SK-N-SH treated with all-trans-retinoic acid at 6 μM for 48 hours (cell line): ENCODE data around the gene PTPN6.

Source experiments
- ATAC-seq: fragments of 200-7000 bp; cut with Tn5 transposase; 3 replicates; pipeline ENCODE4 v1.9.1; 2020; ENCODE audit warnings: mild to moderate bottlenecking, moderate library complexity
- ARNTL ChIP-seq: fragments of 450-650 bp; formaldehyde crosslinking; IDR thresholded peaks from 2 replicates; pipeline ENCODE4 v1.5.0; 2020; ENCODE audit warnings: low read depth, mild to moderate bottlenecking, moderate library complexity, borderline replicate concordance
- BACH2 ChIP-seq: fragments of 250-450 bp; sonication (Bioruptor Pico); IDR thresholded peaks from 2 replicates; pipeline ENCODE4 v1.9.0; 2021; ENCODE audit warnings: mild to moderate bottlenecking, borderline replicate concordance
- CSDC2 ChIP-seq: fragments of 250-450 bp; sonication (Bioruptor Pico); IDR thresholded peaks from 2 replicates; pipeline ENCODE4 v1.5.0; 2020; ENCODE audit warnings: mild to moderate bottlenecking, moderate library complexity
- ESRRG ChIP-seq: fragments of 250-450 bp; sonication (Bioruptor Pico); IDR thresholded peaks from 2 replicates; pipeline ENCODE4 v1.6.1; 2021; ENCODE audit warnings: mild to moderate bottlenecking
- GLIS3 ChIP-seq: fragments of 250-450 bp; sonication (Bioruptor Pico); IDR thresholded peaks from 2 replicates; pipeline ENCODE4 v1.5.0; 2020; ENCODE audit warnings: mild to moderate bottlenecking, moderate library complexity
- ISL1 ChIP-seq: fragments of 250-450 bp; sonication (Bioruptor Pico); IDR thresholded peaks from 2 replicates; pipeline ENCODE4 v2.1.2; 2022; ENCODE audit warnings: mild to moderate bottlenecking, moderate library complexity
- OSR1 ChIP-seq: fragments of 250-450 bp; sonication (Bioruptor Pico); IDR thresholded peaks from 2 replicates; pipeline ENCODE4 v1.8.0; 2022; ENCODE audit warnings: moderate library complexity, mild to moderate bottlenecking, inconsistent platforms
- PPARA ChIP-seq: fragments of 250-450 bp; sonication (Bioruptor Pico); IDR thresholded peaks from 2 replicates; pipeline ENCODE4 v1.5.0; 2020; ENCODE audit warnings: mild to moderate bottlenecking, borderline replicate concordance
- RARB ChIP-seq: fragments of 250-450 bp; sonication (Bioruptor Pico); IDR thresholded peaks from 2 replicates; pipeline ENCODE4 v1.8.0; 2021; ENCODE audit warnings: mild to moderate bottlenecking, moderate library complexity
- SNAI2 ChIP-seq: fragments of 250-450 bp; sonication (Bioruptor Pico); IDR thresholded peaks from 2 replicates; pipeline ENCODE4 v1.5.0; 2020; ENCODE audit warnings: mild to moderate bottlenecking, moderate library complexity
- TCF4 ChIP-seq: fragments of 250-450 bp; sonication (Bioruptor Pico); IDR thresholded peaks from 2 replicates; pipeline ENCODE4 v1.8.0; 2021; ENCODE audit warnings: mild to moderate bottlenecking, moderate library complexity, borderline replicate concordance
- TOX ChIP-seq: fragments of 250-450 bp; sonication (Bioruptor Pico); IDR thresholded peaks from 2 replicates; pipeline ENCODE4 v1.8.0; 2021; ENCODE audit warnings: mild to moderate bottlenecking, moderate library complexity, borderline replicate concordance
- ZC3H10 ChIP-seq: fragments of 250-450 bp; sonication (Bioruptor Pico); IDR thresholded peaks from 2 replicates; pipeline ENCODE4 v1.5.1; 2021; ENCODE audit warnings: mild to moderate bottlenecking, moderate library complexity
- ZFP3 ChIP-seq: fragments of 250-450 bp; sonication (Bioruptor Pico); IDR thresholded peaks from 2 replicates; pipeline ENCODE4 v1.5.0; 2020; ENCODE audit warnings: mild to moderate bottlenecking, moderate library complexity
- ZFP30 ChIP-seq: fragments of 450-650 bp; formaldehyde crosslinking; IDR thresholded peaks from 2 replicates; pipeline ENCODE4 v1.5.0; 2022; ENCODE audit warnings: mild to moderate bottlenecking, moderate library complexity
- ZNF565 ChIP-seq: fragments of 450-650 bp; formaldehyde crosslinking; conservative IDR thresholded peaks from 2 replicates; pipeline ENCODE4 v1.5.0; 2020; ENCODE audit warnings: low read depth, mild to moderate bottlenecking, moderate library complexity
- ZNF70 ChIP-seq: fragments of 450-650 bp; formaldehyde crosslinking; IDR thresholded peaks from 2 replicates; pipeline ENCODE4 v1.5.0; 2020; ENCODE audit warnings: mild to moderate bottlenecking, moderate library complexity
- TF ChIP-seq, protein P1 (sequence below): fragments of 250-450 bp; sonication (Bioruptor Pico); IDR thresholded peaks from 2 replicates; pipeline ENCODE4 v1.5.1; 2021; ENCODE audit warnings: mild to moderate bottlenecking, moderate library complexity
- TF ChIP-seq, protein P2 (sequence below): fragments of 250-450 bp; sonication (Bioruptor Pico); IDR thresholded peaks from 2 replicates; pipeline ENCODE4 v1.5.1; 2020; ENCODE audit warnings: low read depth, mild to moderate bottlenecking, moderate library complexity
- TF ChIP-seq, protein P3 (sequence below): fragments of 250-450 bp; sonication (Bioruptor Pico); IDR thresholded peaks from 2 replicates; pipeline ENCODE4 v1.8.0; 2020; ENCODE audit warnings: mild to moderate bottlenecking, moderate library complexity, borderline replicate concordance
- TF ChIP-seq, protein P4 (sequence below): fragments of 250-450 bp; sonication (Bioruptor Pico); IDR thresholded peaks from 2 replicates; pipeline ENCODE4 v1.8.0; 2021; ENCODE audit warnings: low read depth, mild to moderate bottlenecking, moderate library complexity, borderline replicate concordance

The PTPN6 gene

DNA sequence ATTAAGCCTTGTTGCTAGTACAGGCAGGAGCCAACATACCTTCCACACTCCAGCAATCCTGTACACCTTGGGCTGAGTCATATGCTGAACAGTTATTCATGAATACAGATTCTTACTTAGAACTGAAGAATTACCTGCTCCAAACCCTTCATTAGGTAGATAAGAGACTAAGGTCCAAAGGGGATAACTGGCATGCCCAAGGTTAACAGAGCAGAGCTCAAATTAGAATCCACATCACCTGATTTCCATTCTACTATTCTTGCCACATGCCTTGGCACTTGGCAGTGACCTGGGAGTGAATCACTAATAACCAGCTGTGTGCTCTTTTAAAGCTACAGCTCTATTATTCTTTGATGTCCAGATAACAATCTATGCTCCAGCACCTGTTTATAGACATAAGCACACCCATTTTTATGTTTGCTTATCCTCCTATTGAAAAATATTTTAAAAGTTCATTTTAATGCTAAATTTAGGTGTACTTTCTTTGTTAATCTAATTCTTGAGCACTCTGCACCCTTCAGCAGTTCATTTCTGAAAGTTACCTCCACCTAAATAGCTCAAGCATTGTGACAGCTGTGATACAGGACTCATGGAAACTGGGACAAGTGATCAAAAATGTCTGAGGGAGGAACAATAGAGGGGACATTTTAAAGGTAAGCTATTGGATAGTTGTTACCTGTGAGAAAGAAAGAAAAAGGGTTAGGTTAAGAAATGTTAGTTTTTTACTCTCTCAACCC, 47.7 kb downstream of the PTPN6 start:
- no peak for ATAC-seq
- TF ChIP-seq, protein P1, sequence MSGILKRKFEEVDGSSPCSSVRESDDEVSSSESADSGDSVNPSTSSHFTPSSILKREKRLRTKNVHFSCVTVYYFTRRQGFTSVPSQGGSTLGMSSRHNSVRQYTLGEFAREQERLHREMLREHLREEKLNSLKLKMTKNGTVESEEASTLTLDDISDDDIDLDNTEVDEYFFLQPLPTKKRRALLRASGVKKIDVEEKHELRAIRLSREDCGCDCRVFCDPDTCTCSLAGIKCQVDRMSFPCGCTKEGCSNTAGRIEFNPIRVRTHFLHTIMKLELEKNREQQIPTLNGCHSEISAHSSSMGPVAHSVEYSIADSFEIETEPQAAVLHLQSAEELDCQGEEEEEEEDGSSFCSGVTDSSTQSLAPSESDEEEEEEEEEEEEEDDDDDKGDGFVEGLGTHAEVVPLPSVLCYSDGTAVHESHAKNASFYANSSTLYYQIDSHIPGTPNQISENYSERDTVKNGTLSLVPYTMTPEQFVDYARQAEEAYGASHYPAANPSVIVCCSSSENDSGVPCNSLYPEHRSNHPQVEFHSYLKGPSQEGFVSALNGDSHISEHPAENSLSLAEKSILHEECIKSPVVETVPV (CRISPR knock-in tag), result no peak
- TF ChIP-seq ESRRG (CRISPR knock-in tag) (no peak), ISL1 (no peak), ZFP30 (CRISPR knock-in tag) (no peak), ZNF565 (CRISPR knock-in tag) (no peak)
- TF ChIP-seq, protein P2, sequence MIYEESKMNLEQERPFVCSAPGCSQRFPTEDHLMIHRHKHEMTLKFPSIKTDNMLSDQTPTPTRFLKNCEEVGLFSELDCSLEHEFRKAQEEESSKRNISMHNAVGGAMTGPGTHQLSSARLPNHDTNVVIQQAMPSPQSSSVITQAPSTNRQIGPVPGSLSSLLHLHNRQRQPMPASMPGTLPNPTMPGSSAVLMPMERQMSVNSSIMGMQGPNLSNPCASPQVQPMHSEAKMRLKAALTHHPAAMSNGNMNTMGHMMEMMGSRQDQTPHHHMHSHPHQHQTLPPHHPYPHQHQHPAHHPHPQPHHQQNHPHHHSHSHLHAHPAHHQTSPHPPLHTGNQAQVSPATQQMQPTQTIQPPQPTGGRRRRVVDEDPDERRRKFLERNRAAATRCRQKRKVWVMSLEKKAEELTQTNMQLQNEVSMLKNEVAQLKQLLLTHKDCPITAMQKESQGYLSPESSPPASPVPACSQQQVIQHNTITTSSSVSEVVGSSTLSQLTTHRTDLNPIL (CRISPR knock-in tag), result no peak
- TF ChIP-seq, protein P3, sequence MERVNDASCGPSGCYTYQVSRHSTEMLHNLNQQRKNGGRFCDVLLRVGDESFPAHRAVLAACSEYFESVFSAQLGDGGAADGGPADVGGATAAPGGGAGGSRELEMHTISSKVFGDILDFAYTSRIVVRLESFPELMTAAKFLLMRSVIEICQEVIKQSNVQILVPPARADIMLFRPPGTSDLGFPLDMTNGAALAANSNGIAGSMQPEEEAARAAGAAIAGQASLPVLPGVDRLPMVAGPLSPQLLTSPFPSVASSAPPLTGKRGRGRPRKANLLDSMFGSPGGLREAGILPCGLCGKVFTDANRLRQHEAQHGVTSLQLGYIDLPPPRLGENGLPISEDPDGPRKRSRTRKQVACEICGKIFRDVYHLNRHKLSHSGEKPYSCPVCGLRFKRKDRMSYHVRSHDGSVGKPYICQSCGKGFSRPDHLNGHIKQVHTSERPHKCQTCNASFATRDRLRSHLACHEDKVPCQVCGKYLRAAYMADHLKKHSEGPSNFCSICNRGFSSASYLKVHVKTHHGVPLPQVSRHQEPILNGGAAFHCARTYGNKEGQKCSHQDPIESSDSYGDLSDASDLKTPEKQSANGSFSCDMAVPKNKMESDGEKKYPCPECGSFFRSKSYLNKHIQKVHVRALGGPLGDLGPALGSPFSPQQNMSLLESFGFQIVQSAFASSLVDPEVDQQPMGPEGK, result no peak

DNA sequence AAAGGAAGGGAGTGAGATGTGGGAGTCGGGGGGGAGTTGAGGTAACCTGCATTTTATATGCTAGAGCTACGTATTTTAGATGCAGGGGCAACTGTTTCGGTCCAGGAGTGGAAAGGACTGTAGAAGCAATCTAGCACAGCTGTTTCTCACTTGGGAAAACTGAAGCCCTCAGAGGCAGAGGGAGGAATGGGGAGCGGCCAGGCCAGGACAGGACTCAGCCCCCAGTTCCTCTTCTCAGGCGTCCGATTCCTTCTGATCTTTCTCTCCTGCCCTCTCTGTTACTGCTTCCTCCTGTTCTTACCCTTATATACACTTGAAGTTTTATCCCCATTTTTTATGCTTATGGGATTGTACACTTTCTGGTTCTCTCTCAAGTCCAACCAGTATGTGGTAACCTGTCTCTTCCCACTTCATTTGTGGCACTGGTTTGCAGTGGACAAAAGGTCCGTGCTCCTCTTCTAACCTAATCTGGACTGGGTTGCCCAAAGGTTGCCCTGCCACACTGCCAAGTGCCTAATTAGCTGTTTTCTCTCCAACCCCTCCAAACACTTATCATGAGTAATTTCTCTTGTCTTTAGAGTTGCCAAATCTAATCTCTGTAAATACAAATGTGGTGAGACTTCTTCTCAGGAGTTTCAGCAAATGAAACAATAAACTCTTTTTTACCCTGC, 50.9 kb downstream of the PTPN6 start:
- TF ChIP-seq ISL1, result no peak
- no peak for TF ChIP-seq TOX
- TF ChIP-seq ZNF565 (CRISPR knock-in tag), result no peak
- no peak for TF ChIP-seq ZC3H10 (CRISPR knock-in tag)
- TF ChIP-seq OSR1, result no peak
- TF ChIP-seq CSDC2 (CRISPR knock-in tag), result no peak
- no peak for TF ChIP-seq ESRRG (CRISPR knock-in tag)
- no peak for TF ChIP-seq RARB (CRISPR knock-in tag)
- TF ChIP-seq SNAI2 (CRISPR knock-in tag), result no peak
- TF ChIP-seq, protein P4, sequence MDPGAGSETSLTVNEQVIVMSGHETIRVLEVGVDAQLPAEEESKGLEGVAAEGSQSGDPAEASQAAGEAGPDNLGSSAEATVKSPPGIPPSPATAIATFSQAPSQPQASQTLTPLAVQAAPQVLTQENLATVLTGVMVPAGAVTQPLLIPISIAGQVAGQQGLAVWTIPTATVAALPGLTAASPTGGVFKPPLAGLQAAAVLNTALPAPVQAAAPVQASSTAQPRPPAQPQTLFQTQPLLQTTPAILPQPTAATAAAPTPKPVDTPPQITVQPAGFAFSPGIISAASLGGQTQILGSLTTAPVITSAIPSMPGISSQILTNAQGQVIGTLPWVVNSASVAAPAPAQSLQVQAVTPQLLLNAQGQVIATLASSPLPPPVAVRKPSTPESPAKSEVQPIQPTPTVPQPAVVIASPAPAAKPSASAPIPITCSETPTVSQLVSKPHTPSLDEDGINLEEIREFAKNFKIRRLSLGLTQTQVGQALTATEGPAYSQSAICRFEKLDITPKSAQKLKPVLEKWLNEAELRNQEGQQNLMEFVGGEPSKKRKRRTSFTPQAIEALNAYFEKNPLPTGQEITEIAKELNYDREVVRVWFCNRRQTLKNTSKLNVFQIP (CRISPR knock-in tag), result no peak
- TF ChIP-seq ARNTL (CRISPR knock-in tag), result no peak
- TF ChIP-seq ZFP30 (CRISPR knock-in tag), result no peak
- TF ChIP-seq GLIS3 (CRISPR knock-in tag), result no peak
- TF ChIP-seq ZFP3 (CRISPR knock-in tag), result no peak
- TF ChIP-seq, protein P2 (CRISPR knock-in tag), result no peak
- no peak for TF ChIP-seq BACH2 (CRISPR knock-in tag)
- TF ChIP-seq, protein P1 (CRISPR knock-in tag), result no peak
- no peak for TF ChIP-seq ZNF70 (CRISPR knock-in tag)
- no peak for ATAC-seq

DNA sequence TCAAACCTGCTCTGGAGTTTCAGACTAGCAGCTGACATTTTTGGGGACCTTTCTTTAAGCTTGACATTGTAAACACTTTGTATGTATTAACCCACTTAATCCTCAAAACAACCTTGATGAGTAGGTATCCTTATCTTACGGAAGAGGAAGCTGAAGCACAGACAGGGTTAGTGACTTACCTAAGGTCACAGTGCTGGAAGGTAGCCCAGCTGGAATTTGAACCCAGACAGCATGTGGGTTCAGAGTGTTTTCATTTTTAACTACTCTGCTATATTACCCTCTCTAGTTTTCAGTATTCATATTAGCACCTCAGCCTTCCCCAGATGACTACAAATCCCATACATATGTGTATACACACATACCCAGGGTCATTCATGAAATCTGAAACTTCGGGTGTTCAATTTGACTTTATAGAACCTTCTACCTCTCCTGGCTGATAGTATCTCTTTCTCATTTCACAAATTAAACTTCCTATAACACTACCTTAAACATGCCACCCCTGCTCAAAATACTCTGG, 53.2 kb downstream of the PTPN6 start:
- no peak for ATAC-seq
- TF ChIP-seq ARNTL (CRISPR knock-in tag) (no peak), BACH2 (CRISPR knock-in tag) (no peak), CSDC2 (CRISPR knock-in tag) (no peak), OSR1 (no peak), PPARA (CRISPR knock-in tag) (no peak), ZNF565 (CRISPR knock-in tag) (no peak), TCF4 (no peak), ZNF70 (CRISPR knock-in tag) (no peak), ZC3H10 (CRISPR knock-in tag) (no peak), GLIS3 (CRISPR knock-in tag) (no peak)
